Retinal pigment epithelial cell (primary cell): ENCODE measurements around the gene KRT39.
A peak's percentile ranks its signal among the peaks of the same experiment; 100 is the strongest.
"Not testable (repeated sequence)": the region's sequence is repeated elsewhere in the genome, so short reads cannot be mapped to it uniquely, and the experiment has no call there.

Experiments used
- DNase-seq: peaks from one replicate; pipeline ENCODE4 v3.0.0-alpha.2; 2010; ENCODE audit warnings: low read depth
- H3K4me3 ChIP-seq: 2 replicates; pipeline ENCODE4 v1.5.1; 2011; ENCODE audit warnings: mild to moderate bottlenecking, low read length, control low read depth, moderate library complexity
- CTCF ChIP-seq: conservative IDR thresholded peaks from 2 replicates; pipeline ENCODE4 v1.5.1; 2011; ENCODE audit warnings: low read depth, low read length, control low read depth, inconsistent platforms

KRT39 gene

DNA sequence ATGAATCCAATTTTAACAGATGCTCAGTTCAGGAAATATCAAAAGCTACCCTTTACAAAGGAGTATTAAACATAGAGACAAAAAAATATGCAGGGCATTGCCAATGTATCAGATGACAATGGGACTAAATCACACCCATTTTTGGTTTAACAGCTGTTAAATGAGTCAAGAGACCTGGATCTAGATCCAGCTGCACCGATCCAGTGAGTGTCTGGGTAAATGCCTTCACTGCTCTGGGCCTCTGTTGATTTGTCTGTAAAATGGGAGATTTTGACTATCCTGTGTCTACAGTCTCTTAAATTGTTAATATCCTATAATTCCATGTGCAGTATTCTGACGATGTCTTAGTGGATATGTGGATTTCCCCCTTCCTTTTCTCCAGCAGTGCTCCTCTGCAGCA is 45.7 kb downstream of the KRT39 start:
- TF ChIP-seq CTCF, result no peak
- DNase-seq, result no peak
- no peak overlapping the region for H3K4me3 ChIP-seq

DNA sequence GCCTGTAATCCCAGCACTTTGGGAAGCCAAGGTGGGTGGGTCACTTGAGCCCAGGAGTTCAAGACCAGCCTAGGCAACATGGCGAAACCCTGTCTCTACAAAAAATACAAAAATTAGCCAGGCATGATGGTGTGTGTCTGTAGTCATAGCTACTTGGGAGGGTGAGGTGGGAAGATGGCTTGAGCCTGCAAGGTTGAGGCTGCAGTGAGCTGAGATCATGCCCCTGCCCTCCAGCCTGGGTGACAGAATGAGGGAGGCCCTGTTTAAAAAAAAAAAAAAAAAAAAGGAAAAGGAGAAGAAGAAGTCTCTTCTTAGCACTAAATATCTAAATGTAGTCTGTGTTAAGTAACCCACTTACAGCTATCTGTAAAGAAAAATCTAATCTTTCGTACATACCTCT is 49.6 kb downstream of the KRT39 start:
- H3K4me3 ChIP-seq, DNase-seq: not testable (repeated sequence)

DNA sequence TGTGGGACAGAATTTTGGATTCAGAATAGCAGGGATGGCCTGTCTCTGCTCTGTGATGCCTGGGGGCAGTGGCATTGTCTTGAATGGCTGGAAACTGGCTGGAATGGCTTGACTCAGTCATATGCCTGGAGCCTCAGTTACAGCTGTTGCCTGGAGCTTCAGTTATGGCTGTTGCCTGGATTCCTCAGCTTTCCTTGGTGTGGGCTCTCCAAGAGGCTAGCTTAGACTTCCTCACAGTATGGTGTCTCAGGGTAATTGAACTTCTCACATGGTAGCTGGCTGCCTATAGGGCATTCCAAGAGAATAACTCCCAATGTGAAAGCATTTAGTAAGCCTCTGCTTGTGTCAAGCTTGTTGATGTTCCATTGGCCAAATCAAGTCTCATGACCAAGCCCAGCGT is 50.4 kb downstream of the KRT39 start:
- TF ChIP-seq CTCF, result no peak
- no peak for DNase-seq
- no peak overlapping the region for H3K4me3 ChIP-seq

DNA sequence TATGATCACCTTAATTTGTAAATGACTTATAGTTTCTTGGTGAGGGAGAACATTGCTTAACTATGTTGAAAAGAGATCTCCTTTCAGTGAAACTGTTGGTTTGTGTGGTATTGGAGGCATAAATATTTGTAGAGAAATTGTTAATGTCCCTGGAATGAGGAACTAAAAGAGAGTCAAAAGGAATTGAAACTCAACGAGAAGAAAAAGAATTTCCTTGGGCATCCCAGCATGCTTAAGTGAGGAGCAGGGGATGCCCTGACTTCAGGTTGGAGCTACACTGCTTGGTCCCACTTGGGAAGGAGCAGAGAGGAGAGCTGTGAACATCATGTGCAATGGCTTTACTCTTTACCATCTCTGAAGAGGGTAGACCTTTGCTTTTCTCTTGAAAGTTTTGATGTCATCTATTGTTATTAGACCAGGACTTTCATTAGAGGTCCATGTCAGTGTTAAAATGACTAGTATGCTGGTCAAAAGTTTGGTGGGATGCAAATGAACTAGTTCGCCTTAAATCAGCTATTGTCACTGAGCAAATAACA is 51.0 kb downstream of the KRT39 start:
- H3K4me3 ChIP-seq, result no peak overlapping the region
- no peak for TF ChIP-seq CTCF
- DNase-seq, result no peak

GRCh38 chr17:40915199-40915661 is 51.5 kb downstream of the KRT39 start:
- no peak for TF ChIP-seq CTCF
- DNase-seq, result peak; percentile 54
- H3K4me3 ChIP-seq, result no peak overlapping the region

DNA sequence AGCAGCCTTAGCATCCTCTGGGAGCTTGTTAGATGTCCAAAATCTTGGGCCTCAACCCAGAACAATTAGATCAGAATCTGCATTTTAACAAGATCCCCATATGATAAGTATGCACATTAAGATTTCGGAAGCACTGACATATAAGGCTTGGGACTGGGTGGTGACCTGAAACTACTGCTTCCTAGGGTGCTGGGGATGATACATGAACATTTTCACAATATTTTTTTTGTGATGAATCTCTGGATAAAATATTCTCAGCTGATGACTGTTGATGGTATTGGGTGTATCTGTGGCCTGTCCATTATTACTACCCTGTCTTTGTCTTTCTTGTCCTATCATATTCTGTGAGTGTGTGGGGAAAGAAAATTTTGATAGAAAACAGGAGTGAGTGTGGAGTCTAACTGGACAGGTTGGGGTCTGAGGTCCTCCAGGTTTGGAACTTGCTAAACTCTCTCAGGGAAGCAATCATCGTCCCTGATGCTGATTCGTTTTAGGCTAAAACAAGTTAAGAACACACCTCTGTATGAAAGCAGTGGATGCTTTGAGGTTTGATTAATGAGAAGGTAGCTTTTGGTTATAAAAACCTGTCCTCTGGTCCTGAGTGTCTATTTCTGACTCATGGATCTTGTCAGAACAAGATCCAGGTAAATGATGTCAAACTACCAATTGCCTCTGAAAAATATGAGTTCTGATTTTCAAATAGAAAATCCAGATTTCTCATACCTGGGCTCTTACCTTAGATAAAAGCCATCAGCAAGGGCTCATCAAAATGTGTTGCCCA is 52.5 kb downstream of the KRT39 start:
- no peak for TF ChIP-seq CTCF
- DNase-seq, result no peak
- no peak overlapping the region for H3K4me3 ChIP-seq

DNA sequence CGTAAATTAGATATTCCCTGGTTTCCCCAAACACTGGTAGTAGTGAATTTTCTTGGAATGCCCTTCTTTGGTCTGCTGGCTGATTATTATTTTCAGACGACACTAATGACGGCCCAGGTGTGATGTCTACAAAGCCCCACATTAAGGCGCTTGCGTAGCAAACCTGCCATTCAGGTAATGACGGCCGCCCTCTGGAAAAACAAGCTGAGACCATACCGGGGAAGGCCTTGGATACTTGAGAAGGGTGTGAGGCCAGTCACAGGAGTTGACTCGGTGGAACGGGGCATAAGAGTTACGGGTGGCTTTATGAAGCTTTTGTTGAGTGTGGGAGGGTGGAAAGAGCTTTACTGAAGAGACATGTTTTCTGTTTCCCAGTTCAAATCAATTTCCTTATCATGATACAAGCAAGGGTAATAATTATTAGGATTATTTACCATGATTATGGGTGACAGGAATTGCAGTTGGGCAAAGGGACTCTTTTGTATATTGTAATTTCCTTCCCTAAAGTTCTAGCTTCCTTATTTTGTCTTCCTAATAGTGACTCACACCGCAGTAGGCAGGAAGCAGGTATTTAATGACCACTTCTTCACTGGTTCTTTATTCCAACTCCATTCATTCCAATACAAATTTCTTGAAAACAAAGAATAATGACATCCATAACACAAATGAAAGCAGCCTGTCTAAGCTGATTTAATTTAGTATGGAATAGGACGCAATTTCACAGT is 54.1 kb downstream of the KRT39 start:
- H3K4me3 ChIP-seq, result no peak overlapping the region
- TF ChIP-seq CTCF, result no peak
- DNase-seq, result no peak
